H1 (cell line): Measurements from ENCODE around the gene PLXNB3. TPM values are rescaled to one million over a fixed set of nuclear protein-coding genes. Genes with fewer than 3 reads are reported as not detected.

ENCODE experiments used
- JUND ChIP-seq: IDR thresholded peaks from 2 replicates; pipeline ENCODE4 v1.6.1; 2011; ENCODE audit warnings: mild to moderate bottlenecking, improper control_type of control experiment, low read length
- polyA plus RNA-seq, 7 experiments: library from polyadenylated mRNA; depleted of rRNA in 3 of 7; stranded (reverse) in 5 of 7; unstranded in 2 of 7; fragments of >200 nt in 5 of 7; fragments of 200-250 nt in 2 of 7; gene quantifications; 1 replicate in 5 of 7; 2 replicates in 1 of 7; 4 replicates in 1 of 7; pipeline versions ENCODE4 v1.2.1 to v1.2.3, GENCODE V29; 2011 to 2013; ENCODE audit warnings: missing spikeins in 2 of 7, mixed read lengths in 2 of 7
- total RNA-seq: library from RNA; stranded (reverse); fragmentation: NEBNext Ultra II Directional; extraction: Animal tissue kit (Norgen Biotek cat#: 25700); gene quantifications from 2 replicates; pipeline ENCODE4 v1.2.1, GENCODE V29; 2021

Gene PLXNB3
- total and polyA plus RNA-seq, 2 of the 8 experiments (the other 6 are each of a cell fraction or from before 2014, with no cell fraction given) = 1.2 to 2.7 TPM

DNA sequence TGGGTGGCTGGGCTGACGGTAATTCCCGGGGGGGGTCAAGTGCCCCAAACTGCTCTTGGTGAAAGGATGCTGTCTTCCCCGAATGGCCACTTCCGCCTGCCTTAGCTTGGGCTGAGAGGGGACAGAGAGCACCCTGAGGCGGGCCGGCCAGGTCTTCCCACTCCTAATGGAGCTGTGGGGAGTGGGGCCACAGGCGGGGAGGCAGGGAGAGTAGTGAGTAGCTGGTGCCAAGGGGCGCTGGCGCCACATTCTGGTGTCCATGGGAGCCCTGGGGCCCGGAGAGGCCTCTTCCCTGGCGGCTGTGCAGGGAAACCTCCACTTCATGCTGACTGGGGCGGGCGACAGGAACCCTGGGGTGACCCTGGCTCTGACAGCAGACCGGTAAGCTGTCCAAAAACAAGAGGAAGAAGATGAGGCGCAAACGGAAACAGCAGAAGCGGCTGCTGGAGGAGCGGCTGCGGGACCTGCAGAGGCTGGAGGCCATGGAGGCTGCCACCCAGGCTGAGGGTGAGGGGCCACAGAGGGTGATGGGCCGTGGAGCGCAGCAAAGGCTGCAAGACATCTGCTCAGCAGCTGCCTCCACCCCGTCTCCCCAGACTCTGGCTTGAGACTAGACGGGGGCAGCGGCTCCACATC, 19.4 kb downstream of the PLXNB3 start (continued):
- no peak for TF ChIP-seq JUND
